DOHH2 (cell line): Measurements from ENCODE around the gene TM4SF1.

Source experiments
- H3F3A ChIP-seq: fragments of 200-600 bp; sonication (generic), shearing (Covaris generic); 2 replicates; pipeline ENCODE4 v1.6.0; 2016; ENCODE audit warnings: antibody characterized with exemption, mild to moderate bottlenecking; ENCODE audit not compliant: control insufficient read depth, insufficient read depth
- H3K27ac ChIP-seq: fragments of 200-600 bp; sonication (generic); 2 replicates; pipeline ENCODE4 v1.5.1; 2014; ENCODE audit warnings: low read depth, mild to moderate bottlenecking, low read length, moderate library complexity
- H3K27me3 ChIP-seq: fragments of 200-600 bp; sonication (generic); 2 replicates; pipeline ENCODE4 v1.6.1; 2014; ENCODE audit warnings: mild to moderate bottlenecking, low read length, mixed read lengths; ENCODE audit not compliant: control insufficient read depth
- H3K36me3 ChIP-seq: fragments of 200-600 bp; sonication (generic); 2 replicates; pipeline ENCODE4 v1.6.1; 2014; ENCODE audit warnings: mild to moderate bottlenecking, low read length, moderate library complexity, mixed read lengths; ENCODE audit not compliant: control insufficient read depth
- H3K4me1 ChIP-seq: fragments of 200-600 bp; sonication (generic); 2 replicates; pipeline ENCODE4 v1.6.1; 2014; ENCODE audit warnings: mild to moderate bottlenecking, low read length, mixed read lengths; ENCODE audit not compliant: control insufficient read depth
- H3K4me2 ChIP-seq: fragments of 200-600 bp; sonication (generic); 2 replicates; pipeline ENCODE4 v1.6.0; 2014; ENCODE audit warnings: mild to moderate bottlenecking, low read length, moderate library complexity
- H3K4me3 ChIP-seq: fragments of 200-600 bp; sonication (generic); 2 replicates; pipeline ENCODE4 v1.5.1; 2014; ENCODE audit warnings: mild to moderate bottlenecking, low read length, mixed read lengths
- H3K79me2 ChIP-seq: fragments of 200-600 bp; sonication (generic); 2 replicates; pipeline ENCODE4 v1.6.1; 2014; ENCODE audit warnings: mild to moderate bottlenecking, low read length, mixed read lengths; ENCODE audit not compliant: control insufficient read depth
- H3K9me2 ChIP-seq: fragments of 200-600 bp; sonication (generic); replicated peaks from 2 replicates; pipeline ENCODE4 v1.6.1; 2014; ENCODE audit warnings: mild to moderate bottlenecking, low read length, mixed read lengths; ENCODE audit not compliant: control insufficient read depth
- H3K9me3 ChIP-seq: fragments of 200-600 bp; sonication (generic); 2 replicates; pipeline ENCODE4 v1.6.1; 2014; ENCODE audit warnings: antibody characterized with exemption, low read length, mixed read lengths; ENCODE audit not compliant: control insufficient read depth, insufficient read depth
- H4K20me1 ChIP-seq: fragments of 200-600 bp; sonication (generic); 2 replicates; pipeline ENCODE4 v1.6.0; 2014; ENCODE audit warnings: low read depth, mild to moderate bottlenecking, antibody characterized with exemption, low read length, moderate library complexity; ENCODE audit not compliant: control insufficient read depth, insufficient read depth
- CTCF ChIP-seq: fragments of 200-600 bp; sonication (generic); IDR thresholded peaks from one replicate; pipeline ENCODE4 v1.5.1; 2014; ENCODE audit warnings: antibody characterized with exemption, mild to moderate bottlenecking, low read depth, low read length; ENCODE audit not compliant: poor library complexity, severe bottlenecking
- EZH2phosphoT487 ChIP-seq: fragments of 200-600 bp; sonication (generic); IDR thresholded peaks from 2 replicates; pipeline ENCODE4 v1.6.1; 2017; ENCODE audit warnings: borderline replicate concordance, mild to moderate bottlenecking, antibody characterized with exemption, low read length, moderate library complexity, mixed read lengths

The TM4SF1 gene

GRCh38 chr3:149393345-149394160 lies 16.1 kb upstream of the TM4SF1 start:
- no peaks in the 10 kb centered on the region for H3F3A ChIP-seq
- H3K36me3 ChIP-seq: no peaks in the 10 kb centered on the region
- no peaks in the 10 kb centered on the region for H3K9me2 ChIP-seq
- no peak overlapping the region for H3K4me3 ChIP-seq
- peaks cover under 1% of the 10 kb centered on the region; the same call in 1 of the 2 replicates for H3K27me3 ChIP-seq
- no peak overlapping the region for H3K4me2 ChIP-seq
- H3K27ac ChIP-seq: no peak overlapping the region
- no peaks in the 10 kb centered on the region for H3K4me1 ChIP-seq
- no peaks in the 10 kb centered on the region for H4K20me1 ChIP-seq
- TF ChIP-seq CTCF: peak; percentile 74
- no peak for TF ChIP-seq EZH2phosphoT487
- H3K79me2 ChIP-seq: no peaks in the 10 kb centered on the region
- H3K9me3 ChIP-seq: no peaks in the 10 kb centered on the region

GRCh38 chr3:149391960-149392359 lies 14.5 kb upstream of the TM4SF1 start:
- H3K36me3 ChIP-seq: no peaks in the 10 kb centered on the region
- TF ChIP-seq EZH2phosphoT487 (no peak), CTCF (no peak)

GRCh38 chr3:149390772-149391212 lies 13.3 kb upstream of the TM4SF1 start:
- Histone ChIP-seq H3K4me1 (no peaks in the 10 kb centered on the region), H3K27me3 (peaks cover 6% of the 10 kb centered on the region; the same call in 1 of the 2 replicates), H3K4me3 (no peak overlapping the region), H3F3A (no peaks in the 10 kb centered on the region), H3K79me2 (no peaks in the 10 kb centered on the region), H3K9me2 (no peaks in the 10 kb centered on the region), H3K36me3 (no peaks in the 10 kb centered on the region), H4K20me1 (no peaks in the 10 kb centered on the region), H3K27ac (no peak overlapping the region), H3K9me3 (no peaks in the 10 kb centered on the region), H3K4me2 (no peak overlapping the region)
- TF ChIP-seq CTCF (no peak), EZH2phosphoT487 (no peak)

More at GRCh38 chr3:149391960-149392359, 14.5 kb upstream of the TM4SF1 start:
- Histone ChIP-seq H3K4me1 (no peaks in the 10 kb centered on the region), H3K79me2 (no peaks in the 10 kb centered on the region), H3K27ac (no peak overlapping the region), H3K9me3 (no peaks in the 10 kb centered on the region), H3F3A (no peaks in the 10 kb centered on the region), H4K20me1 (no peaks in the 10 kb centered on the region), H3K4me2 (no peak overlapping the region), H3K27me3 (peaks cover 6% of the 10 kb centered on the region; the same call in 1 of the 2 replicates), H3K9me2 (no peaks in the 10 kb centered on the region), H3K4me3 (no peak overlapping the region)
